WTC11 (cell line): ENCODE measurements around the gene LCN15. TPM values are rescaled to one million over a fixed set of nuclear protein-coding genes. Genes with fewer than 3 reads are reported as not detected.

Experiments used
- ATAC-seq: fragments of 200-7000 bp; cut with Tn5 transposase; 2 replicates; pipeline ENCODE4 v1.10.0; 2021; ENCODE audit warnings: mild to moderate bottlenecking, moderate library complexity
- CTCF ChIA-PET: fragments of 300-600 bp; sonication (Branson Sonifier 250); formaldehyde crosslinking; loops from one replicate; lab custom pipeline; 2021; ENCODE audit warnings: antibody characterized with exemption; lab: Charles Lee
- POLR2A ChIA-PET: fragments of 350-600 bp; sonication (Branson Sonifier 250); formaldehyde crosslinking; loops from one replicate; lab custom pipeline; 2021; ENCODE audit warnings: antibody characterized with exemption; lab: Charles Lee
- DNase-seq: peaks from one replicate; pipeline ENCODE4 v3.0.0; 2021; ENCODE audit warnings: low spot score
- H3K27ac Mint-ChIP-seq: 2 replicates; pipeline ENCODE4 v1.8.0; 2021; ENCODE audit warnings: mixed read lengths
- H3K27me3 Mint-ChIP-seq: 2 replicates; pipeline ENCODE4 v1.8.0; 2021; ENCODE audit warnings: low read depth, mild to moderate bottlenecking, moderate library complexity, mixed read lengths
- H3K36me3 Mint-ChIP-seq: 2 replicates; pipeline ENCODE4 v1.8.0; 2021; ENCODE audit warnings: mixed read lengths
- H3K4me1 Mint-ChIP-seq: 2 replicates; pipeline ENCODE4 v1.8.0; 2022; ENCODE audit warnings: mixed read lengths
- H3K4me3 Mint-ChIP-seq: 2 replicates; pipeline ENCODE4 v1.8.0; 2021; ENCODE audit warnings: mild to moderate bottlenecking, moderate library complexity, mixed read lengths
- H3K9me3 Mint-ChIP-seq: 2 replicates; pipeline ENCODE4 v1.8.0; 2021; ENCODE audit warnings: mixed read lengths
- AR ChIP-seq: fragments of 250-450 bp; sonication (Bioruptor Pico); IDR thresholded peaks from 2 replicates; pipeline ENCODE4 v1.9.0; 2021; ENCODE audit warnings: mild to moderate bottlenecking
- E2F1 ChIP-seq: sonication (generic); formaldehyde crosslinking; IDR thresholded peaks from 2 replicates; pipeline ENCODE4 v1.8.0; 2022; ENCODE audit warnings: mild to moderate bottlenecking, missing genetic modification reagents
- ELF4 ChIP-seq: sonication (generic); formaldehyde crosslinking; IDR thresholded peaks from 2 replicates; pipeline ENCODE4 v1.8.1; 2022; ENCODE audit warnings: low read depth, mild to moderate bottlenecking, moderate library complexity, missing genetic modification reagents
- FOXP1 ChIP-seq: sonication (generic); formaldehyde crosslinking; IDR thresholded peaks from 2 replicates; pipeline ENCODE4 v1.8.0; 2022; ENCODE audit warnings: missing genetic modification reagents, mild to moderate bottlenecking, moderate library complexity, borderline replicate concordance
- GTF2I ChIP-seq: fragments of 250-450 bp; sonication (Bioruptor Pico); conservative IDR thresholded peaks from 2 replicates; pipeline ENCODE4 v1.4.0; 2021; ENCODE audit warnings: mild to moderate bottlenecking
- IRF2 ChIP-seq: sonication (generic); formaldehyde crosslinking; IDR thresholded peaks from 2 replicates; pipeline ENCODE4 v1.8.0; 2022; ENCODE audit warnings: low read depth, missing genetic modification reagents, borderline replicate concordance
- MYBL2 ChIP-seq: sonication (generic); formaldehyde crosslinking; IDR thresholded peaks from 2 replicates; pipeline ENCODE4 v1.8.1; 2023; ENCODE audit warnings: mild to moderate bottlenecking, moderate library complexity, missing genetic modification reagents
- NFATC4 ChIP-seq: fragments of 250-450 bp; sonication (Bioruptor Pico); IDR thresholded peaks from 2 replicates; pipeline ENCODE4 v1.9.0; 2021; ENCODE audit warnings: mild to moderate bottlenecking
- PRRX2 ChIP-seq: fragments of 250-450 bp; sonication (Bioruptor Pico); IDR thresholded peaks from 2 replicates; pipeline ENCODE4 v1.8.0; 2021; ENCODE audit warnings: mild to moderate bottlenecking
- RORB ChIP-seq: fragments of 250-450 bp; sonication (Bioruptor Pico); IDR thresholded peaks from 2 replicates; pipeline ENCODE4 v1.9.0; 2021; ENCODE audit warnings: mild to moderate bottlenecking
- TEAD1 ChIP-seq: sonication (generic); formaldehyde crosslinking; IDR thresholded peaks from 2 replicates; pipeline ENCODE4 v1.8.0; 2022; ENCODE audit warnings: mild to moderate bottlenecking, missing genetic modification reagents
- ZNF121 ChIP-seq: sonication (generic); formaldehyde crosslinking; IDR thresholded peaks from 2 replicates; pipeline ENCODE4 v1.8.0; 2023; ENCODE audit warnings: missing genetic modification reagents
- total RNA-seq: library from RNA; stranded (reverse); gene quantifications from 3 replicates; pipeline ENCODE4 v1.2.3, GENCODE V29; 2021
- TF ChIP-seq, protein P1 (sequence below): sonication (generic); formaldehyde crosslinking; conservative IDR thresholded peaks from 2 replicates; pipeline ENCODE4 v1.8.1; 2023; ENCODE audit warnings: mild to moderate bottlenecking, low read depth, missing genetic modification reagents, moderate library complexity
- TF ChIP-seq, protein P2 (sequence below): sonication (generic); formaldehyde crosslinking; IDR thresholded peaks from 2 replicates; pipeline ENCODE4 v1.8.1; 2023; ENCODE audit warnings: mild to moderate bottlenecking, missing genetic modification reagents, moderate library complexity

LCN15 gene
- total RNA-seq, 1 experiment from 2014 or later = 0.52 TPM

- ATAC-seq = peak; percentile 1
- no peaks in the 10 kb centered on the region for H3K27me3 Mint-ChIP-seq
- CTCF ChIA-PET = interaction anchor here (0.5 to 2.9 kb wide), 5 partner anchors 10 to 119 kb away, joined by 3 to 12 read pairs (median 6); partner anchors contain the start of genes LCN10 and LCN8
- TF ChIP-seq TEAD1 (peak; percentile 61; the same call in 1 of the 2 replicates), ELF4 (no peak), AR (peak; percentile 20; the same call in 1 of the 2 replicates), MYBL2 (CRISPR knock-in tag) (0 out of 2 replicates have a peak, but pooled peaks have one; percentile 1), NFATC4 (CRISPR knock-in tag) (peak; percentile 61; the same call in 1 of the 2 replicates)
- TF ChIP-seq, all 79 proteins: peak for 4
- no peak overlapping the region for H3K27ac Mint-ChIP-seq
- peaks cover 39% of the 10 kb centered on the region for H3K36me3 Mint-ChIP-seq
- POLR2A ChIA-PET = interaction anchor here (1.0 to 1.5 kb wide), 2 partner anchors 9 to 10 kb away, joined by 4 read pairs; no protein-coding TSS in a partner anchor
- H3K9me3 Mint-ChIP-seq = no peaks in the 10 kb centered on the region
- DNase-seq = no peak
- H3K4me3 Mint-ChIP-seq = no peak overlapping the region
- H3K4me1 Mint-ChIP-seq = peaks cover 17% of the 10 kb centered on the region
These were observed 40.8 kb downstream of the LCN15 start for GRCh38 chr9:136723362-136723976.

- Mint-ChIP-seq H3K4me1 (peaks cover 17% of the 10 kb centered on the region), H3K9me3 (no peaks in the 10 kb centered on the region), H3K4me3 (no peak overlapping the region), H3K36me3 (peaks cover 39% of the 10 kb centered on the region), H3K27me3 (no peaks in the 10 kb centered on the region), H3K27ac (no peak overlapping the region)
- ATAC-seq (peak; percentile 1), DNase-seq (no peak)
- ChIA-PET CTCF (interaction anchor here (1.2 to 2.9 kb wide), 4 partner anchors 10 to 51 kb away, joined by 5 to 12 read pairs (median 8); partner anchors contain the start of genes LCN10 and LCN8), POLR2A (interaction anchor here (0.6 to 1.5 kb wide), 2 partner anchors 9 to 48 kb away, joined by 4 to 6 read pairs; no protein-coding TSS in a partner anchor)
- TF ChIP-seq, protein P1, sequence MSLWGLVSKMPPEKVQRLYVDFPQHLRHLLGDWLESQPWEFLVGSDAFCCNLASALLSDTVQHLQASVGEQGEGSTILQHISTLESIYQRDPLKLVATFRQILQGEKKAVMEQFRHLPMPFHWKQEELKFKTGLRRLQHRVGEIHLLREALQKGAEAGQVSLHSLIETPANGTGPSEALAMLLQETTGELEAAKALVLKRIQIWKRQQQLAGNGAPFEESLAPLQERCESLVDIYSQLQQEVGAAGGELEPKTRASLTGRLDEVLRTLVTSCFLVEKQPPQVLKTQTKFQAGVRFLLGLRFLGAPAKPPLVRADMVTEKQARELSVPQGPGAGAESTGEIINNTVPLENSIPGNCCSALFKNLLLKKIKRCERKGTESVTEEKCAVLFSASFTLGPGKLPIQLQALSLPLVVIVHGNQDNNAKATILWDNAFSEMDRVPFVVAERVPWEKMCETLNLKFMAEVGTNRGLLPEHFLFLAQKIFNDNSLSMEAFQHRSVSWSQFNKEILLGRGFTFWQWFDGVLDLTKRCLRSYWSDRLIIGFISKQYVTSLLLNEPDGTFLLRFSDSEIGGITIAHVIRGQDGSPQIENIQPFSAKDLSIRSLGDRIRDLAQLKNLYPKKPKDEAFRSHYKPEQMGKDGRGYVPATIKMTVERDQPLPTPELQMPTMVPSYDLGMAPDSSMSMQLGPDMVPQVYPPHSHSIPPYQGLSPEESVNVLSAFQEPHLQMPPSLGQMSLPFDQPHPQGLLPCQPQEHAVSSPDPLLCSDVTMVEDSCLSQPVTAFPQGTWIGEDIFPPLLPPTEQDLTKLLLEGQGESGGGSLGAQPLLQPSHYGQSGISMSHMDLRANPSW (CRISPR knock-in tag) = no peak
- peak; percentile 51 for TF ChIP-seq PRRX2 (CRISPR knock-in tag)
- TF ChIP-seq, protein P2, sequence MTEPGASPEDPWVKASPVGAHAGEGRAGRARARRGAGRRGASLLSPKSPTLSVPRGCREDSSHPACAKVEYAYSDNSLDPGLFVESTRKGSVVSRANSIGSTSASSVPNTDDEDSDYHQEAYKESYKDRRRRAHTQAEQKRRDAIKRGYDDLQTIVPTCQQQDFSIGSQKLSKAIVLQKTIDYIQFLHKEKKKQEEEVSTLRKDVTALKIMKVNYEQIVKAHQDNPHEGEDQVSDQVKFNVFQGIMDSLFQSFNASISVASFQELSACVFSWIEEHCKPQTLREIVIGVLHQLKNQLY (CRISPR knock-in tag) = 0 out of 2 replicates have a peak, but pooled peaks have one; percentile 61
- 0 out of 2 replicates have a peak, but pooled peaks have one; percentile 50 for TF ChIP-seq AR
- TF ChIP-seq ZNF121 = no peak
- TF ChIP-seq FOXP1 (CRISPR knock-in tag) = 0 out of 2 replicates have a peak, but pooled peaks have one; percentile 13
- TF ChIP-seq E2F1 (CRISPR knock-in tag) = no peak
- TF ChIP-seq RORB = no peak
- 0 out of 2 replicates have a peak, but pooled peaks have one; percentile 51 for TF ChIP-seq IRF2
- TF ChIP-seq MYBL2 (CRISPR knock-in tag) = 0 out of 2 replicates have a peak, but pooled peaks have one; percentile 29
- no peak for TF ChIP-seq GTF2I (CRISPR knock-in tag)
- TF ChIP-seq, all 79 proteins: peak for 6
These were observed 41.4 kb downstream of the LCN15 start for GRCh38 chr9:136722969-136723356.
